GM12874 (cell line): Measurements from ENCODE around the gene RETREG3.
A peak's percentile ranks its signal among the peaks of the same experiment; 100 is the strongest.

Source experiments
- CTCF ChIP-seq: IDR thresholded peaks from 2 replicates; pipeline ENCODE4 v1.5.1; 2011; ENCODE audit warnings: low read depth, mild to moderate bottlenecking, control low read depth, low read length, moderate library complexity; ENCODE audit not compliant: insufficient read depth

RETREG3 gene

GRCh38 chr17:42548993-42549755 is 60.0 kb downstream of the RETREG3 start:
- no peak for TF ChIP-seq CTCF

- 0 out of 2 replicates have a peak, but pooled peaks have one; percentile 39 for TF ChIP-seq CTCF
Measured at GRCh38 chr17:42548070-42548837, 60.9 kb downstream of the RETREG3 start.

GRCh38 chr17:42547698-42548069 is 61.5 kb downstream of the RETREG3 start:
- TF ChIP-seq CTCF, result no peak

- TF ChIP-seq CTCF, result no peak
Measured at GRCh38 chr17:42547001-42547461, 62.1 kb downstream of the RETREG3 start.

- TF ChIP-seq CTCF, result no peak
Measured at GRCh38 chr17:42544874-42545283, 64.3 kb downstream of the RETREG3 start.

- TF ChIP-seq CTCF, result no peak
Measured at GRCh38 chr17:42543190-42544079, 65.7 kb downstream of the RETREG3 start.
